ENCODE data around the gene DNAJB6.
"Not testable (repeated sequence)": the region's sequence is repeated elsewhere in the genome, so short reads cannot be mapped to it uniquely, and the experiment has no call there.

The DNAJB6 gene

GRCh38 chr7:157329447-157329846, 7.4 kb upstream of the DNAJB6 start:
- no peak for DNase-seq

- not testable (repeated sequence) for DNase-seq
Measured at GRCh38 chr7:157330567-157330966, 6.2 kb upstream of the DNAJB6 start.

GRCh38 chr7:157331049-157331448, 5.8 kb upstream of the DNAJB6 start:
- not testable (repeated sequence) for DNase-seq

- DNase-seq = no peak
Measured at GRCh38 chr7:157335236-157335635, 1.6 kb upstream of the DNAJB6 start.

GRCh38 chr7:157335991-157336382, 817 bp upstream of the DNAJB6 start:
- no peak for DNase-seq

- peak; percentile 47 for DNase-seq
Measured at GRCh38 chr7:157337316-157338149, 729 bp downstream of the DNAJB6 start.

GRCh38 chr7:157339777-157340677, 3.2 kb downstream of the DNAJB6 start:
- peak; percentile 74 for DNase-seq

GRCh38 chr7:157347217-157347904, 10.6 kb downstream of the DNAJB6 start:
- DNase-seq = peak; percentile 43

GRCh38 chr7:157348548-157348947, 11.7 kb downstream of the DNAJB6 start:
- no peak for DNase-seq

- no peak for DNase-seq
Measured at GRCh38 chr7:157352516-157352915, 15.7 kb downstream of the DNAJB6 start.

- no peak for DNase-seq
Measured at GRCh38 chr7:157355784-157356511, 19.1 kb downstream of the DNAJB6 start.

GRCh38 chr7:157357129-157358040, 20.6 kb downstream of the DNAJB6 start:
- DNase-seq = no peak

- DNase-seq = no peak
Measured at GRCh38 chr7:157358041-157358752, 21.4 kb downstream of the DNAJB6 start.

- no peak for DNase-seq
Measured at GRCh38 chr7:157358753-157359096, 21.9 kb downstream of the DNAJB6 start.

- no peak for DNase-seq
Measured at GRCh38 chr7:157359581-157359980, 22.8 kb downstream of the DNAJB6 start.

GRCh38 chr7:157360483-157361025, 23.8 kb downstream of the DNAJB6 start:
- no peak for DNase-seq

- DNase-seq = no peak
Measured at GRCh38 chr7:157361537-157361936, 24.7 kb downstream of the DNAJB6 start.

- DNase-seq = no peak
Measured at GRCh38 chr7:157362729-157363128, 25.9 kb downstream of the DNAJB6 start.

GRCh38 chr7:157366722-157367121, 29.9 kb downstream of the DNAJB6 start:
- DNase-seq = no peak

GRCh38 chr7:157368955-157369354, 32.2 kb downstream of the DNAJB6 start:
- DNase-seq = no peak
